H1 (cell line): ENCODE results near the gene LRRC55. TPM values are rescaled to one million over a fixed set of nuclear protein-coding genes. Genes with fewer than 3 reads are reported as not detected.

Source experiments
- BRCA1 ChIP-seq: IDR thresholded peaks from 2 replicates; pipeline ENCODE4 v1.6.1; 2012; ENCODE audit warnings: low read depth, low read length, improper control_type of control experiment
- CHD7 ChIP-seq: fragments of 300-600 bp; sonication (generic); IDR thresholded peaks from 2 replicates; pipeline ENCODE4 v1.7.1; 2012; ENCODE audit warnings: low read length, moderate library complexity, mild to moderate bottlenecking, inconsistent platforms; ENCODE audit not compliant: insufficient replicate concordance
- CTBP2 ChIP-seq: IDR thresholded peaks from 2 replicates; pipeline ENCODE4 v1.7.0; 2011; ENCODE audit warnings: borderline replicate concordance, mild to moderate bottlenecking, moderate library complexity, mixed read lengths, low read length; ENCODE audit not compliant: insufficient read depth, insufficient read length
- CTCF ChIP-seq, 3 experiments: IDR thresholded peaks; 1 replicate in 2 of 3; 2 replicates in 1 of 3; pipeline versions ENCODE4 v1.5.1 to v1.6.1; 2011; ENCODE audit warnings: low read length in 3 of 3, mild to moderate bottlenecking in 3 of 3, inconsistent platforms in 2 of 3, low read depth in 1 of 3, moderate library complexity in 1 of 3; ENCODE audit not compliant: insufficient read depth in 1 of 3; ENCODE audit errors: control extremely low read depth in 1 of 3
- RAD21 ChIP-seq, 2 experiments: IDR thresholded peaks in 1 of 2; conservative IDR thresholded peaks in 1 of 2; 2 replicates each; pipeline ENCODE4 v1.6.1; 2011; ENCODE audit warnings: low read depth in 2 of 2, low read length in 2 of 2, improper control_type of control experiment in 1 of 2, inconsistent platforms in 1 of 2, mild to moderate bottlenecking in 1 of 2, moderate library complexity in 1 of 2
- SIN3A ChIP-seq, 2 experiments: IDR thresholded peaks in 1 of 2; conservative IDR thresholded peaks in 1 of 2; 2 replicates each; pipeline ENCODE4 v1.6.1; 2011 to 2012; ENCODE audit warnings: low read length in 2 of 2, improper control_type of control experiment in 1 of 2, low read depth in 1 of 2, mild to moderate bottlenecking in 1 of 2
- ZNF274 ChIP-seq: IDR thresholded peaks from 2 replicates; pipeline ENCODE4 v1.7.0; 2012; ENCODE audit warnings: low read length, borderline replicate concordance; ENCODE audit errors: extremely low read depth
- polyA plus RNA-seq, 7 experiments: library from polyadenylated mRNA; depleted of rRNA in 3 of 7; stranded (reverse) in 5 of 7; unstranded in 2 of 7; fragments of >200 nt in 5 of 7; fragments of 200-250 nt in 2 of 7; gene quantifications; 1 replicate in 5 of 7; 2 replicates in 1 of 7; 4 replicates in 1 of 7; pipeline versions ENCODE4 v1.2.1 to v1.2.3, GENCODE V29; 2011 to 2013; ENCODE audit warnings: missing spikeins in 2 of 7, mixed read lengths in 2 of 7
- total RNA-seq: library from RNA; stranded (reverse); fragmentation: NEBNext Ultra II Directional; extraction: Animal tissue kit (Norgen Biotek cat#: 25700); gene quantifications from 2 replicates; pipeline ENCODE4 v1.2.1, GENCODE V29; 2021

LRRC55 gene
- total and polyA plus RNA-seq, 2 of the 8 experiments (the other 6 are each of a cell fraction or from before 2014, with no cell fraction given): 0.62 to 1.1 TPM

- TF ChIP-seq BRCA1 (no peak), SIN3A (conservative IDR thresholded peaks at IDR 0.05 in 1 of 2, IDR thresholded peaks at IDR 0.05 in 1 of 2; ENCODE audit: low read depth in 1 of 2, low read length in 2 of 2) (no peak), RAD21 (IDR thresholded peaks at IDR 0.05 in 1 of 2, conservative IDR thresholded peaks at IDR 0.05 in 1 of 2; ENCODE audit: low read depth in 2 of 2, low read length in 2 of 2) (no peak), ZNF274 (no peak), CTCF (IDR thresholded peaks at IDR 0.05; ENCODE audit: control extremely low read depth in 1 of 3, insufficient read depth in 1 of 3, low read depth in 1 of 3, low read length in 3 of 3) (no peak), CTBP2 (no peak), CHD7 (no peak)
Measured at GRCh38 chr11:57240007-57240406, 58.3 kb downstream of the LRRC55 start (continued).
